A549 (cell line): Measurements from ENCODE around the gene PRAMEF14. TPM values are rescaled to one million over a fixed set of nuclear protein-coding genes. Genes with fewer than 3 reads are reported as not detected.
"Not testable (repeated sequence)": the region's sequence is repeated elsewhere in the genome, so short reads cannot be mapped to it uniquely, and the experiment has no call there.

Experiments
- ATAC-seq, 2 experiments: fragments of 200-7000 bp in 1 of 2; fragments of >200 bp in 1 of 2; cut with Nextera tagmentation in 1 of 2; cut with Tn5 transposase in 1 of 2; 3 replicates each; pipeline versions ENCODE4 v1.8.0 to v1.9.1; 2018 to 2020; ENCODE audit warnings: mild to moderate bottlenecking in 1 of 2, moderate library complexity in 1 of 2
- CTCF ChIA-PET: fragments of 300-600 bp; sonication (Branson Sonifier 250); formaldehyde crosslinking; extraction: SDS; loops from one replicate; lab custom pipeline; 2021; ENCODE audit warnings: antibody characterized with exemption, inconsistent platforms; lab: Yijun Ruan, JAX
- POLR2A ChIA-PET: fragments of 350-600 bp; formaldehyde crosslinking; extraction: SDS; loops from one replicate; lab custom pipeline; 2021; ENCODE audit warnings: antibody characterized with exemption, inconsistent platforms; lab: Yijun Ruan, JAX
- DNase-seq, 2 experiments: peaks; one replicate each; pipeline versions ENCODE4 v3.0.0 to v3.0.0-alpha.2; 2011 to 2016; ENCODE audit warnings: low read depth in 1 of 2, low spot score in 1 of 2
- FAIRE-seq: peaks from 2 replicates; lab custom pipeline; 2011; peaks lifted over from hg19 to GRCh38; lab: Jason Lieb, UNC
- H3K27ac ChIP-seq, 2 experiments: fragments of >200 bp; sonication (Bioruptor Twin); formaldehyde crosslinking; 3 replicates each; pipeline ENCODE4 v1.5.1; 2016 to 2017
- H3K4me1 ChIP-seq: fragments of >200 bp; sonication (Bioruptor Twin); formaldehyde crosslinking; 3 replicates; pipeline ENCODE4 v1.6.1; 2016
- H3K4me2 ChIP-seq: fragments of >200 bp; sonication (Bioruptor Twin); formaldehyde crosslinking; 3 replicates; pipeline ENCODE4 v1.6.1; 2016
- H3K4me3 ChIP-seq: fragments of >200 bp; sonication (Bioruptor Twin); formaldehyde crosslinking; 3 replicates; pipeline ENCODE4 v1.5.1; 2016
- H3K9me3 ChIP-seq: fragments of >200 bp; sonication (Bioruptor Twin); formaldehyde crosslinking; 3 replicates; pipeline ENCODE4 v1.6.1; 2016
- RAD21 ChIP-seq, 2 experiments: fragments of >200 bp in 1 of 2; sonication (Bioruptor Twin) in 1 of 2; formaldehyde crosslinking in 1 of 2; IDR thresholded peaks in 1 of 2; conservative IDR thresholded peaks in 1 of 2; 2 replicates in 1 of 2; 3 replicates in 1 of 2; pipeline ENCODE4 v1.6.1; 2012 to 2018; ENCODE audit warnings: inconsistent platforms in 1 of 2
- SMC3 ChIP-seq: fragments of >200 bp; sonication (Bioruptor Twin); formaldehyde crosslinking; IDR thresholded peaks from 3 replicates; pipeline ENCODE4 v1.6.1; 2018; ENCODE audit warnings: inconsistent platforms
- WGBS: methylation state at CpG from one replicate; pipeline ENCODE4 v1.1.6; 2017; ENCODE audit errors: missing lambda C conversion rate; 5-methylcytosine and 5-hydroxymethylcytosine counted together
- polyA plus RNA-seq, 4 experiments: library from polyadenylated mRNA; depleted of rRNA in 3 of 4; stranded (reverse); fragments of >200 nt; fragmentation: RNase III in 1 of 4; extraction: RNeasy Plus Mini Kit Qiagen cat#74134 plus additional on column Dnase treatment in 1 of 4; gene quantifications; 2 replicates in 3 of 4; 3 replicates in 1 of 4; pipeline ENCODE4 v1.2.3, GENCODE V29; 2011 to 2017
- TF ChIP-seq, protein P1 (sequence below): fragments of >200 bp; sonication (Bioruptor Twin); formaldehyde crosslinking; IDR thresholded peaks from 3 replicates; pipeline ENCODE4 v1.5.1; 2016

PRAMEF14 gene
- polyA plus RNA-seq, 2 of the 4 experiments (the other 2 are of a cell fraction), result not detected

DNA sequence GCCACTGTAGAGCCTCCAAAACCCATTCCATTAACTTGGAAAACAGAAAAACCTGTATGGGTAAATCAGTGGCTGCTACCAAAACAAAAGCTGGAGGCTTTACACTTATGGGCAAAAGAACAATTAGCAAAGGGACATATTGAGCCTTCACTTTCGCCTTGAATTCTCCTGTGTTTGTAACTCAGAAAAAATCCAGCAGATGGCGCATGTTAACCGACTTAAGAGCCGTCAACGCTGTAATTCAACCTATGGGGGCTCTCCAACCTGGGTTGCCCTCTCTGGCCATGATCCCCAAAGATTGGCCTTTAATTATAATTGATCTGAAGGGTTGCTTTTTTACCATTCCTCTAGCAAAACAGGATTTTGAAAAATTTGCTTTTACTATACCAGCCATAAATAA is 9.8 kb upstream of the PRAMEF14 start:
- H3K9me3 ChIP-seq, H3K4me3 ChIP-seq, CTCF ChIA-PET, H3K4me2 ChIP-seq, POLR2A ChIA-PET, H3K4me1 ChIP-seq, FAIRE-seq, ATAC-seq, H3K27ac ChIP-seq: not testable (repeated sequence)
- DNase-seq, result peak in 1 of 2 experiments; percentile 59
- TF ChIP-seq SMC3, result peak; percentile 54
- peak; percentile 54 to 63 for TF ChIP-seq RAD21 (conservative IDR thresholded peaks at IDR 0.05 in 1 of 2, IDR thresholded peaks at IDR 0.05 in 1 of 2)
- TF ChIP-seq, protein P1, sequence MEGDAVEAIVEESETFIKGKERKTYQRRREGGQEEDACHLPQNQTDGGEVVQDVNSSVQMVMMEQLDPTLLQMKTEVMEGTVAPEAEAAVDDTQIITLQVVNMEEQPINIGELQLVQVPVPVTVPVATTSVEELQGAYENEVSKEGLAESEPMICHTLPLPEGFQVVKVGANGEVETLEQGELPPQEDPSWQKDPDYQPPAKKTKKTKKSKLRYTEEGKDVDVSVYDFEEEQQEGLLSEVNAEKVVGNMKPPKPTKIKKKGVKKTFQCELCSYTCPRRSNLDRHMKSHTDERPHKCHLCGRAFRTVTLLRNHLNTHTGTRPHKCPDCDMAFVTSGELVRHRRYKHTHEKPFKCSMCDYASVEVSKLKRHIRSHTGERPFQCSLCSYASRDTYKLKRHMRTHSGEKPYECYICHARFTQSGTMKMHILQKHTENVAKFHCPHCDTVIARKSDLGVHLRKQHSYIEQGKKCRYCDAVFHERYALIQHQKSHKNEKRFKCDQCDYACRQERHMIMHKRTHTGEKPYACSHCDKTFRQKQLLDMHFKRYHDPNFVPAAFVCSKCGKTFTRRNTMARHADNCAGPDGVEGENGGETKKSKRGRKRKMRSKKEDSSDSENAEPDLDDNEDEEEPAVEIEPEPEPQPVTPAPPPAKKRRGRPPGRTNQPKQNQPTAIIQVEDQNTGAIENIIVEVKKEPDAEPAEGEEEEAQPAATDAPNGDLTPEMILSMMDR, result peak; percentile 45; the same call in 2 of the 3 replicates
- WGBS, result 5% methylated on average over 5 of the region's 5 CpGs

DNA sequence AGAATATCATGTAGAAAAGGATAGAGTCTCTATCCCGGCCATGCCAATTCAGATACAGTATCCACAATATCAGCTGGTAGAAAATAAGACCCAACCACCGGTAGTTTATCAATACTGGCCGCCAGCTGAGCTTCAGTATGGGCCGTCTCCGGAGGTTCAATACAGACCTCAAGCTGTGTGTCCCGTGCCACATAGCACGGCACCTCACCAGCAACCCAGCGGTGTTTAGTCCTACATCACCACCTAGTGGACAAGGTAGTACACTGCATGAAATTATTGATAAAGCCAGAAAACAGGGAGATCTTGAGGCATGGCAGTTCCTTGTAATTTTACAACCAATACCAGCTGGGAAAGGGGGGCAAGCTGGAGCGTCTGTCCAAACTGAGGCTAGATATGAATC is 7.5 kb upstream of the PRAMEF14 start:
- CTCF ChIA-PET, DNase-seq, H3K4me2 ChIP-seq, H3K4me3 ChIP-seq, POLR2A ChIA-PET, H3K4me1 ChIP-seq, FAIRE-seq, H3K27ac ChIP-seq, H3K9me3 ChIP-seq, ATAC-seq: not testable (repeated sequence)
- no CpG with 5 or more reads among the region's 9 CpGs for WGBS

DNA sequence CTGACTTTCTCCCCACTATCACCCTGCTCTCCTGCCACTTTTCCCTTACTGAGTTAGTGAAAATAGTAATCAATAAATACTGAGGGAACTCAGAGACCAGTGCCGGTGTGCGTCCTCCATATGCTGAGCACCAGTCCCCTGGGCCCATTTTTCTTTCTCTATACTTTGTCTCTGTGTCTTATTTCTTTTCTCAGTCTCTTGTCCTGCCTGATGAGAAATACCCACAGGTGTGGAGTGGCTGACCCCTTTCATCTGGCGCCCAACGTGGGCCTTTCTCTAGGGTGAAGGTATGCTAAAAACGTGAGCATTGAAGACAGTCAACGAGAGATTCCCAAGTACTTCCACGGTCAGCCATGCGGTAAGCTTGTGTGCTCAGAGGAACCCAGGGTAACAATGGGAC is 6.5 kb upstream of the PRAMEF14 start:
- ATAC-seq, DNase-seq, POLR2A ChIA-PET, H3K27ac ChIP-seq, FAIRE-seq, H3K9me3 ChIP-seq, H3K4me1 ChIP-seq, H3K4me2 ChIP-seq, H3K4me3 ChIP-seq, CTCF ChIA-PET: not testable (repeated sequence)
- 13% methylated on average over 4 of the region's 8 CpGs for WGBS

- H3K4me2 ChIP-seq, CTCF ChIA-PET, H3K4me3 ChIP-seq, FAIRE-seq, POLR2A ChIA-PET, DNase-seq, H3K4me1 ChIP-seq, H3K27ac ChIP-seq, ATAC-seq, H3K9me3 ChIP-seq: not testable (repeated sequence)
- 3% methylated on average over 7 of the region's 8 CpGs for WGBS
Measured at GRCh38 chr1:13342496-13342895, 4.4 kb downstream of the PRAMEF14 start.

DNA sequence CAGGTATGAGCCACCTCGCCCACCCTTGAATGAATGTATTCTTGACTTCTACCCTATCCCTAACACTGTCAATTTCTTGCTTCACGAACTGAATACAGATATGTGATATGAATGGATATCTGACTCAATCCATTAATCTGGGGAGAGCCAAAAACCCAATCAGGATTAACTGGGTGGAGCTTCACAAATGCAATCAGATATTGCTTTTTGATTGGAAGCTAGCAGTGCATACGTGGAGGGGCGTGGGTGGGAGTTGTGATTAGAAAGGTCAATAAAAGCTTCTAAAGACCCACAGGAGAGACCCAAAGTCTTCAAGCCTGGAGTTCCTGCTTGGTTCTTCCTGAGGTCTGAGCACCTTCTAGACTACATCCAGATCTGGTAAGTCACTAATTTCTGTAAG is 31.7 kb downstream of the PRAMEF14 start, which contains the start of gene PRAMEF15:
Gene PRAMEF15, plus strand, starts transcription at position 301 of the 400 bp plus-strand sequence. CDS start 2,827 bp downstream, outside the sequence.
- CTCF ChIA-PET, H3K27ac ChIP-seq, H3K4me2 ChIP-seq, H3K4me3 ChIP-seq, H3K9me3 ChIP-seq, POLR2A ChIA-PET, ATAC-seq, FAIRE-seq, H3K4me1 ChIP-seq, DNase-seq: not testable (repeated sequence)
- WGBS, result 0% methylated on average over 4 of the region's 4 CpGs

DNA sequence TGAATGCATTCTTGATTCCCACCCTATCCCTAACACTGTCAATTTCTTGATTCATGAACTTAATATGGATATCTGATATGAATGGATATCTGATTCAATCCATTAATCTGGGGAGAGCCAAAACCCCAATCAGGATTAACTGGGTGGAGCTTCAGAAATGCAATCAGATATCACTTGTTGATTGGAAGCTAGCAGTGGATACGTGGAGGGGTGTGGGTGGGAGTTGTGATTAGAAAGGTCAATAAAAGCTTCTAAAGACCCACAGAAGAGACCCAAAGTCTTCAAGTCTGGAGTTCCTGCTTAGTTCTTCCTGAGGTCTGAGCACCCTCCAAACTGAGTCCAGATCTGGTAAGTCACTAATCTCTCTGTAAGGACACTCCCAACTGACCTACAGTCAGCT is 43.7 kb downstream of the PRAMEF14 start, which contains the start of gene PRAMEF33:
Gene PRAMEF33, plus strand, starts transcription at position 301 of the 400 bp plus-strand sequence. CDS start 2,416 bp downstream, outside the sequence.
- WGBS, result no CpG with 5 or more reads among the region's 1 CpG

GRCh38 chr1:13302197-13302596 is 44.7 kb downstream of the PRAMEF14 start:
- POLR2A ChIA-PET, FAIRE-seq: not testable (repeated sequence)

More for the DNA sequence above, 43.7 kb downstream of the PRAMEF14 start, which contains the start of gene PRAMEF33:
- H3K4me3 ChIP-seq, DNase-seq, POLR2A ChIA-PET, CTCF ChIA-PET, ATAC-seq, H3K4me1 ChIP-seq, H3K9me3 ChIP-seq, H3K27ac ChIP-seq, H3K4me2 ChIP-seq, FAIRE-seq: not testable (repeated sequence)

DNA sequence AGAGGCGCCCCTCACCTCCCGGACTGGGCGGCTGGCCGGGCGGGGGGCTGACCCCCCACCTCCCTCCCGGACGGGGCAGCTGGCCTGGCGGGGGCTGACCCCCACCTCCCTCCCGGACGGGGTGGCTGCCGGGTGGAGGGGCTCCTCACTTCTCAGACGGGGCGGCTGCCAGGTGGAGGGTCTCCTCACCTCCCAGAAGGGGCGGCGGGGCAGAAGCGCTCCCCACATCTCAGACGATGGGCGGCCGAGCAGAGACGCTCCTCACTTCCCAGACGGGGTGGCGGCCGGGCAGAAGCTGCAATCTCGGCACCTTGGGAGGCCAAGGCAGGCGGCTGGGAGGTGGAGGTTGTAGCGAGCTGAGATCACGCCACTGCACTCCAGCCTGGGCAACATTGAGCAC is 48.2 kb downstream of the PRAMEF14 start:
- DNase-seq, H3K4me1 ChIP-seq, FAIRE-seq, H3K9me3 ChIP-seq, CTCF ChIA-PET, H3K4me2 ChIP-seq, ATAC-seq, H3K4me3 ChIP-seq, POLR2A ChIA-PET, H3K27ac ChIP-seq: not testable (repeated sequence)
- no CpG with 5 or more reads among the region's 27 CpGs for WGBS

More at GRCh38 chr1:13302197-13302596, 44.7 kb downstream of the PRAMEF14 start:
- H3K9me3 ChIP-seq, DNase-seq, H3K27ac ChIP-seq, H3K4me2 ChIP-seq, CTCF ChIA-PET, H3K4me1 ChIP-seq, ATAC-seq, H3K4me3 ChIP-seq: not testable (repeated sequence)

GRCh38 chr1:13297216-13297931 is 49.6 kb downstream of the PRAMEF14 start:
- DNase-seq, POLR2A ChIA-PET, H3K27ac ChIP-seq, H3K4me3 ChIP-seq, H3K4me2 ChIP-seq, FAIRE-seq, H3K9me3 ChIP-seq, CTCF ChIA-PET, ATAC-seq, H3K4me1 ChIP-seq: not testable (repeated sequence)
- WGBS, result 8% methylated on average over 2 of the region's 5 CpGs
